GM18870 (cell line): ENCODE measurements around the gene NPAS2.

Experiments
- ATAC-seq: cut with Tn5 transposase; IDR thresholded peaks from one replicate; pipeline ENCODE4 v1.9.1; 2021; ENCODE audit warnings: moderate library complexity; ENCODE audit not compliant: unreplicated experiment

NPAS2 gene

DNA sequence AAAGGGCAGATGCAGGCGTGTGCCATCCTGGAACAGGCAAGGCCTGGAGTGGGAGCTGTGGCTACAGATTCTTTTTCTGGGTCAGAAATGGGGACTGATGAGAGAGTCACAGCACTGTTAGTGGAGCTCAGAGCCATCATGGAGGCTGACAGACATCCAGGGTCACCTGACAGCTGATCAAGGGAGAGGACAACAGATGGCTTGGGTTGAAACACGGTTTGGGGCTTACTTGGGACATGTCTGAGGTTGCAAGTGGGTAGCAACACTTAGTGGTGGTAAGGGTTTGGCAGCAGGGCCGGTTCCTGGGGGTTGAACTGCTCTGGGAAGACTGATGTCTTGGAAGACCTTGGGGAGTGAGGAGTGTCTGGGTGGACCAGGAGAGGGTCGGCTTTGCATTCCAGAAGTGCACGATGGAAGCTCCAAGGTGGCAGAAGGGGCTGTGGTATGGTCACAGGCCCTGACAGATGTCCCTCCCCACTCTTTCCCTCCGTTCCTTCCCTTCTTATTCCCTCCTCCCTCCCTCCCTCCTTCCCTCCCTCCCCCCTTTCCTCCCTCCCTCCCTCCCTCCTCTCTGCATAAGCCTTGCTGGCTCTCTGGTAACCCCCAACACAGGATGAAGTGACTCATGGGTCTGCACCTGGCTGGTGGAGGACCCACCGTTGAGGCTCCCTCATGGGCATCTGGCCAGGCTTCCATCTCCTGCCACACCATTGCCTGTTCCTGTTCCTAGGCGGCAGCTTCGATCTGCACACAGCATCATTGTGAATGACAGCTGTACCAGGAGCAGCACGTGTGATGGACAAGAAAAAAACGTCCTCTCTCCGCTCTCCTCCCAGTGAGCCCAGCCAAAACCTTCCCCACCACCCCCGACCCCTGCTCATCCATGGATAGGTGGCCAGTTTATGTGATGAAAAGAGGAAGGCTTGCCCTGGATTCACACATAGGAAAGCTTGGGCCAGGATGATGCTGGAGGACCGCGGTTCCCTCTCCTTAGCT, 118.4 kb downstream of the NPAS2 start:
- no peak for ATAC-seq

DNA sequence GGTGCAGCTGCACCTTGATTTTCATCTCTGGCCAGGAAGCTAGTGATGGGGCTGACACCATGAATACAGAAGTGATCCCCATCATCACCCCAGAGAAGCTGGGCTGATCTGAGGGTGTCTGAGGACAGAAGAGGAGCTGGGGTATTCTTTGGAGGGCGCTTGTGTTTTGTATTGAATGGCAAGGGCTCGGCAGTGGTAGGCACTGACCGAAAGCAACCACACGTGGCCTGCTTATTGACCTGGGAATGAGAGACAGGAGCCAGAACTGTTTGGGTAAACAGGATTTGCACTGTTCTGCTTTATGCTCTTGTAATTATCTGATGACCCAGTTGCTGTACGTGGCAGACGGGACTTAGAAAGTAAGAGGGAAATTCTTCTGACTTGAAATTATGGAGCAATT, 119.5 kb downstream of the NPAS2 start:
- ATAC-seq, result no peak

DNA sequence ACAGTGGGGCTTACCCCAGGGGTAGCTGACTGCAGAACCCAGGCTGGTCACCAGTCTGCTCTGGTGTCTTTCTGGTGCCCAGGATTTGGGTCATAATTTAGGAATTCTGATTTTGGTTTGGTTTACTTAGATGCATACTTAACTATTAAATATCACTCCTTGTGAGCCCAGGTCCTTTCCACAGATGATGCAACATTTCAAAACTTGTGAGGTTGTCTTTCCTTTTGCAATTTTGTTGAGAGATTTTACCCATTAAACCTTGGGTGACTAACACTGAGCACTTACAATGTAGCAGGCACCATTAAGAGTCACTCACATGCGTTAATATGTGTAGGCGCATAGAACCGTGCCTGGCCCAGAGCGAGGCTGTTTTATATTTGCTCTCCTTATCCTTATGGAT, 120.3 kb downstream of the NPAS2 start:
- no peak for ATAC-seq

DNA sequence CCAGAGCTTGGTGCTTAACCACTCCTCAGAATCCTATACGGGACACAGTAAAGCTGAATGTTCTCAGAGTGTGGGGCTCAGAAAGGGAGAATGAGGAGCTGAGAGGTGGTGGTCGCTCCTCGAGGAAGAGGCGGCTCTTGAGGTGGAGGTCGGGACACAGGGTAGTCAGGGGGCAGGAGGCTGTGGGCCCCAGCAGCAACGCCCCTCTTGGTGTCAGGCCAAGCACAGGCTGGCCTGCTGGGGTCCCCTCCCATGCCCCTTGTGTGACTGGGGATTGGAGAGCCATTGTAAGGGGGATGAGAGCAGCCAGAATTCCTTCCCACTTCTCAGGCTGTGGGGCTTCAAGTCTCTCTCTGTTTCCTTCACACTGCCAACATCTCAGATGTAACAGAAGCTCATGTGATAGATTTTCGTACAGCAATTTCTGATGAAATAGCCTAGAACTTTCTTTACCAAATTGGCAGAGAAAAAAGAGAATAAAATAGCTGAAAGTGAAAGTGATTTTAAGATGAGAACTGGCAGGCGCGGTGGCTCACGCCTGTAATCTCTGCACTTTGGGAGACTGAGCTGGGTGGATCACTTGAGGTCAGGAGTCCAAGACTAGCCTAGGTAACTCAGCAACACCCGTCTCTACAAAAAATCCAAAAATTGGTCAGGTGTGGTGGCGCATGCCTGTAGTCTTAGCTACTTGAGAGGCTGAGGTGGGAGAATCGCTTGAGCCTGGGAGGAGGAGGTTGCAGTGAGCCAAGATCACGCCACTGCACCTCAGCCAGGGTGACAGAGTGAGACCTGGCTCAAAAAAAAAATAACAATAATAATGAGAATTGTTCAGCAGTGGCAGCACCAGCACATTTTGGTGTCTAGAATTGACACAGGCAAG, 121.1 kb downstream of the NPAS2 start:
- no peak for ATAC-seq

DNA sequence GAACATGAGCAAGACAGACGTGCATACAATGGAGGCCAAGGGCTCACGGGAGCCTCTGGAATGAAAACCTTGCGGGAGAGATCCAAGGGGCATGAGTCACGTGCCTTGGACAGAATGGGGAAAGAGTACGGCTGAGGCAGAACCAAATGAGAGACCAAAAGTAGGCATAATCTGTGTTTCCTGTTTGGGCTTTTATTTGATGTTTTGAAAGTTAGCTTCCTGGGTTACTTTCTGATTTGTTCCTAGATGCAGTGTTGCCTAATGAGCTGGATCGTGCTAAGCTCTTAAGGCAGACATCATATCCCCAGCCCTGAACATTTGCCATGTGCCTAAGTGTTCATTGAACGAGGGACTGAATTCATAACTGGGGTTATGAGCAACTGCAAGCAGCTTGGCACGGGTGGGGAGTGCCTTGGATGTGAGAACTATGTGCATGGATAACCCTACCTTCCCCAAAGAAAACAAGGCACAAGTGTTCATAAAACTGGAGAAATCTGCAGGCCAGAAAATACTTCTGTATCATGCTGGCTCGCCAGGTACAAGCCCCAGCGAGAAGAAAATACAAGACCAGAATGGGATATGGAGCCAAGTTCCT, 121.8 kb downstream of the NPAS2 start:
- ATAC-seq, result no peak

DNA sequence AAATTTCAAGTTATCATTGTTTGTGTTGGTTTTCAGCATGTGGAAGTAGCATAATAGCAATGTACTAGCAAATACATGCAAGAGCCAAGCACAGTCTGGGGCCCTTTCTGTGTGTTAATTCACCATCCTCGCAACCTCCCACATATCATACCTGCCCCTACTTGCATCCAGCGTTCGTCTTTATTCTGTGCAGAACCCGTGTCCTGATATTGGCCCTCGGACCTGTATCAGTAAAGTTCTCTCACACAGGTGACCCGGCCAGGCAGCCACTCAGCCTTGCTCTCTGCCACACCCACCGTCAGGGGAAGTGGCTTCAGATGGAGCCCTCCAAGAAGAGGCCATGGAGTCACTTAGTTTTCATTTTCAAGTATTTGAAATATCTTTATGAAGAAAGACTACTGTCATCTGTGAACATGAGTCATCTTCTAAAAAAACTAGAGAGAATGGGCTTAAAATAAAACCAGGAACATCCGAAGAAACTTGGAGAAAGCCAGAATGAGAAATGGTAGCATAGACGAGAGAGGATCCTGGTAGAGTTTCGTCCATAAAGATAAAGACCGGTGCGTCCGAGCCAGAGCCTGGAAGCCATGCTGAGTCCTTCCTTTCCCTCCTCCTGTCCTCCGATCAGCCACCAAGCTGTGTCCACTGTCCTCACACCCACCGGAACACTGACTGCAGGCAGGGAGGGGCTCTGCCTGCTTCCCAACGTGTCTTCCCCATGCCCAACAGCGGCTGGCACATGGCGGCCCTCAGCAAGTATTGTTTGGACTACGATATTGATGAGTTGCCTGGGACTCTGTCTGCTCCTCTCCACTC, 124.9 kb downstream of the NPAS2 start:
- no peak for ATAC-seq

DNA sequence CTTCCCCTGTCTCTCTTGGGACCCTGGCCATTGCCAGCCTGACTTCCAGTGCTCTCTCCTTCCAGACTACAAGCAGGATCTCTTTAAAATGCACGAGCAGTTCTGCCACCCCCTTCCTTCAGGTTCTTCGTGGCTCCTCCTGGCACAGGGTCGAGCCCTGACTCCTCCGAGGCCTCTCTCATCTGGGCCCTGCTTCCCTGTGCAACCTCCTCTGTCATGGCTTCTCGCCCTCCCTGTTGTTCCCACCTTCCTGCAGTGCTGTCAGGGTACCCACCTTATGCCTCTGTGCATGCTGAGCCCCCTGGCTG, 125.4 kb downstream of the NPAS2 start:
- ATAC-seq, result no peak

DNA sequence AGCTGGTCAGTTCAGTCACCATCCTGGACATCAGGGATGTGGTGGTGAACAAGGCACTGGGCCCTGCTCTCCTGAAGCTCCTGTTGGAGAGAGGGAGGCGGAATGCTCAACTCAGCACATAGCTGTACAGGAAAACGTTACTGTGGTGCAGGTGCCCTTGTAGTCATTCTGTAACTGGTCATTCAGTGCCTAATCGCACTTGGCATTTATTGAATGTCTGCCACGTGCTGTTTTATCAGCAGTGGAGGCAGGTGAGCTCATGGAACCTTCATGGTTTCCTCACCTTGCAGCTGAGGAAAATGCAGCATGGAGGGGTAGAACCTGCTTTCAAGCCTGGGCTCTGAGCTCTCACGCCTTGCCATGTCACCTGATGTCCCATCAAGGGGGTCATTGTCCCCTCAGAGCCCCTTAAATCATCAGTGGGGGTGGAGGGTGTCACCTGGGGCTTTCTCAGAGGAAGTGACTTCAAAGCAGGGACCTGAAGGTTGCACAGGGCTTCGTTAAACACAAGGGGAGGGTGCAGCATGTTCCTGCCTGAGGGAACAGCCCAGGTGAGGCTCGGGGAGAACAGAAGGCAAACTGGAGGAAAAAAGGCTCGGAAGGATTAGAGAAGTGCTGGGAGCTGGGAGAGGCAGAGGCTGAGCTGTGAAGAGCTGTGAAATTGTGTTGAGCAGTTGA, 126.1 kb downstream of the NPAS2 start:
- no peak for ATAC-seq

DNA sequence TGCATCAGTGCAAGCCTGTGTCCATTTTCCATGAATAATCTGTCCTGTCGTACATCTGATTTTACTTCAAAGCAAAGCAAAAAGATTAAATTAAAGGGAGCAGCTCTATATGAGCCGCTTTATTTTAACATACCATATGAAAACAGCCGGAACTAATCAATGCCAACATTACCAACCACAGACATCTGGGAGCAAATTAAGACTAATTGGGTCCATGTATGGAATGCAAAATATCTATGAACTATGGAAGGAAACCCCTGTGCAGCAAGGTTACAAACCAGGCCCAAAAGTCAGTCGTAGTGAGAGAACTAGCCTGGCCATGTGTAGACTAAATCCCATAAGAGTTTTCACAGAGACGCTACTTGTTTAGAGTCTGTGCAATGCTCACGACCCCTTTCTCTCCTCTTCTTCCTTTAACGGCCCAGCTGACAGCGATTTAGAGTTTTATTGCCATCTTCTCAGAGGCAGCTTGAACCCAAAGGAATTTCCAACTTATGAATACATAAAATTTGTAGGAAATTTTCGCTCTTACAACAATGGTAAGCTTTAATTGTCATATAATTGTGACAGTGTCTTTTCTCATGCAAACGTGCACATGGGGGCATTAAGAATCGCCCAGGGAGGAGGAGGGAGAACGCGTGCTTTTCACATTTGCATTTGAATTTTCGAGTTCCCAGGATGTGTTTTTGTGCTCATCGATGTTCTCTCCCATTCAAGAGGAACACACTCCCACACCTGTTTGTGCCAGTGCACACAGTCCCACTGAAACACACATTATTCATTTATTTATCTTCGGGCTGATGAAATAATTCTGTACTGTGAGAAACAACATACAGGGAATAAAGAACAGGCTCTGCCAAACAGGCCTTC, 129.2 kb downstream of the NPAS2 start:
- ATAC-seq, result no peak

DNA sequence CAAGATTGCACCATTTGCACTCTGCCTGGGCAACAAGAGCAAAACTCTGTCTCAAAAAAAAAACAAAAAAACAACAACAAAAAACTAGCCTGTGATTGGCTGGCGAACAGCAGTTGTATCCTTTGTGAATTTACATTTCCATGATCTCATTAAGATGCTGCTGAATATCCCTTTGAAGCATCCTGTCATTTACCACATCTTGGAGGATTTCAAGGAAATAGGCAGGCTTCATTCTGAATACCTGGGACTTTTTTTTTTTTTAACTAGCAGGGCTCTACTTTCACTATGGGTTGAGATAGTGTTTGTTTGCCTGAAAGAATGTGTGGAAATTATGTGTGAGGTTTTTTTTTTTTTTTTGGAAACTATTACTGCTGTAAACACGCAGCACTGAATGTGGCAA, 132.6 kb downstream of the NPAS2 start:
- no peak for ATAC-seq

DNA sequence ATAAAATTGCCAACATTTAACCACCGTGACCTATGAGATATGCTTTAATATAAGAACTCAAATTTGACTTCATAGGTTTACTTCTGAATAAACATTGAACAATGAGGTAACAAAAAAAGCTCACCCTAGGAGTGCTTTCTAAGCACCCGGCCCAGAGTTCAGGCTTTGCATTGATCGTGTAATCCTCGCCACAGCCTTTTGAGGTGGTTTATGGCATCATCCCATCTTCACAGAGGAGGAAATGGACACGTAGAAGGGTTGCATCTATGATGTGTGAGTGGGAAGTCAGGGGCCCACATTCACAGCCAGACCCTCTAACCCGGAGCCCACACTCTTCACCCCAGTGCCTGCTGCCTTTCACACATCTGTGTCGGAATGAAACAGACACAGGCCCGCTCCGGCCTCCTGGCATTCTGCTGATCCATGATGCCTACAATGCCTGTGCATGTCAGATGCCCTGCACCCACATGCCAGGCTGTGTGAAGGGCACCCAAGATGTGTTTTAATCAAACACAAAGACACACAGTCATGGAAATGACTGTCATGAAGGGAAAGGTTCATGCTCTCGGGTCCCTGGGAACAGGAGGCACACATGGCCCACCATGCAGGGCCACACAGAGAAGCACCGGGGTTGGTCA, 133.6 kb downstream of the NPAS2 start:
- no peak for ATAC-seq

DNA sequence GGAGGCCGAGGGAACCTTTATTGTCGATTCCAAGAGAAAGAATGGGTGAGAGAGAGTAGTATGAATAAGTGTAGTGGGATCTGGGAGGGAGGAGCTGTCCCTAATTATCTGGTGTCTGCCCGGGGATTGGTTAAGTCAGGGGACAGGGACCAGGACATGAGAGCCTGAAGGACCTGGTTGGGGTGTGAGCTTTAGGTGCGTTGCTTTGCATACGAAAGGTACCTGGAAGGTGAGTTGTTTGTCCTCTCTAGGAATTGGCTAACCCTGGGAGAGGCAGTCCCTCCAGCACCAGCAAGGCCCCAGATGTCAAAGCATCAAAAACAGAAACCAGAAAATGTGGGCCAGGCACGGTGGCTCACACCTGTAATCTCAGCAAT, 134.1 kb downstream of the NPAS2 start:
- no peak for ATAC-seq

DNA sequence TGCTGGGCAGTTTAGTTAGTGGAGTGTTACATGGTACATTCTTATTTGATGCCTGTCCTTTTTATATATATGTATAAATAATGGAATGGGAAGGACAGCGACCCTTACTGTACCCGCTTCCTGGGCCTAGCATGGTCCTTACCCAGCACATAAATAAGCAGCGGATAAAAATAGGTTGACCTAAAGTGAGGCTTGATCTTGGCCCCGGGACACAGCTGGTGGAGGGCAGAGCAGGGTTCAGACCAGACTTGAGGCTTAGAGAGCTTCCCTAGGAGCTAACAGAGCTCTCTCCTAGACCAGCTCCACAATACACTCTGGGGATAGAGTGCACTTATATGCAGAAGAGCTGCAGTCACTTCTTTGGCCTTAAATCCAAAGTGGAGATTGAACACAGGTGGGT, 135.3 kb downstream of the NPAS2 start:
- no peak for ATAC-seq

DNA sequence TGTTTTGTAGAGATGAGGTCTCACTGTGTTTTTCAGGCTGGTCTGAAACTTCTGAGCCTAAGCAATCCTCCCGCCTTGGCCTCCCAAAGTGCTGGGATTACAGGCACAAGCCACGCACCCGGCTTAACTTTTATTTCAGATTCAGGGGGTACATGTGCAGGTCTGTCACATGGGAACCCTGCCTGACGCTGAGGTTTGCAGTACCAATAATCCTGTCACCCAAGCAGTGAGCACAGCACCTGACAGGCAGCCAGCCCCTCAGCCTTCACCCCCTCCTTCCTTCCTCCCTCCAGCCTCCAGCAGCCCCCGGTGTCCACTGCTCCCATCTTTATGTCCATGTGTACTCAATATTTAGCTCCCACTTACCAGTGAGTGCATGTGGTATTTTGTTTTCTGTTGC, 136.1 kb downstream of the NPAS2 start:
- ATAC-seq, result no peak

DNA sequence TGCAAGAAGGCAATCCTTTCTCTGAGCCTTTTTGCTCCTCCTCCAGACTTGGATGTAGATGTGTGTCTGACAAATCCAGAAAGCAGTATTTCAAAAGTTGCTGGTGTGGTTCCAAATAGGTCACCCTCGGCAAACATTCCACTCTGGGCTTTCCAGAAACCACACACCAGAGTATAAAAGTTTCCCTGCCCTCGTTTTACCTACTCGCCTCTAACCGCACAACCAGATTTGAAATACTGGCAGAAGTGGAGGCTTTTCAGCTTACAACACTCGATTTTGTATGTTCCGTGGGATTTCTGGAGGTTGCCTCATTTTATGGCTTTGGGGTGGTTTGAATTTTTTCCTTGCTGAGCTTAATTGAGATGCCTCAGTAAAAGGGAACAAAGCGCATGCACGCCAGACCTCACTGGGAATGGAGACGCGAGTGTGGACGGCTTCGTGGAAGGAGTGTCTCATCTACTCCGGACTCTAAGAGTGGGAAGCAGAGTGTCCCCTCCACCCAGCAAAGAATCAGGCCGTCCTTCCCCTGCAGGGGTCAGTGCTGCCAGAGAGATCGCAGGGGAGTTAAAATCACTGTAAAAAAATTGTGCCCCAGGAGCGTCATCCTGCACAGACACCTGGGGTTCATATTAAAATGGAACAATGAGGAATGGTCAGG, 138.2 kb downstream of the NPAS2 start:
- no peak for ATAC-seq

DNA sequence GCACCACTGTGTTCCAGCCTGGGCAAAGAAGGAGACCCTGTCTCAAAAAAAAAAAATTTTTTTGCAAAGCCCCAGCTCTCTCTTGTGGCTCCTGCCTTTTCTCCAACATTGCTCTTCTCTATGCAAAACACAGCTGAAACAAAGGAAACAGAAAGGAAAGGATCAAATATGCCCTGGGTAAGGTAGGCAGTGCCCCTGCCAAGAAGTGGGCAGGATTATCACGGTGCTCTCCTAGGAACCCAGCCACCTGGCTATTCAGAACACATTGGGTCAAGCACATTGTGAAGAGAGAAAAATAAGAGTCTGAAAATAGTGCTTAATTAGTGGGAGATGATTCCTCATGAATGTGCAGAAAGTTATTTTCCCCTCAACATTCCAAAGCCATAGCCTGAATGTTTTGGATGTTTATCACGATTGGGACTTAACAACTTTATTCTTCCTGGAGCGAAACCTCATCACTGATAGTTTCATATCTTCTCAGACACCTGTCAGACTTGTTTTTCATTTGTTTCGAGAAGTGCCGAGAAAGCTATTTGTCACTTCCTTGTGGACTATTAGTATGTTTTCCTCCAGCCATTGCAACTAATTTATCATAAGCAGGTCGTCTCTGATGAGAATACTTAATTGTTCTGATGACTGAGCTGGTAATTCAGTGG, 139.4 kb downstream of the NPAS2 start:
- no peak for ATAC-seq

DNA sequence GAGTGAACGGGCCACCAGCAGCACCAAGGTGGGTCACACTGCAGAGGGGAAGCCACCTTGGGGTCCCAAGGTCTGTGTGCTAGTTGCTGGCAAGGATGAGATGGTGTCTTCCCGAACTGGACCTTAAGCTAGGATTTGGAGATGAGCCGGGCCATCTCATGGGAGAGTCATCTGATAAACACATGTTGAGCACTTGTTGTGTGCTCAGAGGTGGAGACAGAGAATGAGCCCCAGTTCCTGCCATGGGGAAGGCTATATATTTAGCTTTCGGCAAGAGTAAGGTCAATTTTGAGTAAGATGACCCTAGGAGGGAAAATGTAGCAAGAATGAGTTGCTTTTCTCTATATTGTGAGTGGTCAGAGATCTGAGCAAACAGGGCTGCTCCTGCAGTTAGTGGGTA, 140.7 kb downstream of the NPAS2 start:
- no peak for ATAC-seq
